Measurements from ENCODE around the gene CD247.

GRCh38 chr1:167463080-167463479 lies 55.2 kb downstream of the CD247 start:
- TF ChIP-seq CTCF (IDR thresholded peaks at IDR 0.05) (no peak), EZH2phosphoT487 (IDR thresholded peaks at IDR 0.05) (no peak), EZH2 (IDR thresholded peaks at IDR 0.05) (no peak)
